ENCODE measurements around the gene CDK15. TPM values are rescaled to one million over a fixed set of nuclear protein-coding genes. Genes with fewer than 3 reads are reported as not detected.
"Not testable (repeated sequence)": the region's sequence is repeated elsewhere in the genome, so short reads cannot be mapped to it uniquely, and the experiment has no call there.

CDK15 gene
- total RNA-seq, 1 experiment from 2014 or later, result 0.27 TPM

DNA sequence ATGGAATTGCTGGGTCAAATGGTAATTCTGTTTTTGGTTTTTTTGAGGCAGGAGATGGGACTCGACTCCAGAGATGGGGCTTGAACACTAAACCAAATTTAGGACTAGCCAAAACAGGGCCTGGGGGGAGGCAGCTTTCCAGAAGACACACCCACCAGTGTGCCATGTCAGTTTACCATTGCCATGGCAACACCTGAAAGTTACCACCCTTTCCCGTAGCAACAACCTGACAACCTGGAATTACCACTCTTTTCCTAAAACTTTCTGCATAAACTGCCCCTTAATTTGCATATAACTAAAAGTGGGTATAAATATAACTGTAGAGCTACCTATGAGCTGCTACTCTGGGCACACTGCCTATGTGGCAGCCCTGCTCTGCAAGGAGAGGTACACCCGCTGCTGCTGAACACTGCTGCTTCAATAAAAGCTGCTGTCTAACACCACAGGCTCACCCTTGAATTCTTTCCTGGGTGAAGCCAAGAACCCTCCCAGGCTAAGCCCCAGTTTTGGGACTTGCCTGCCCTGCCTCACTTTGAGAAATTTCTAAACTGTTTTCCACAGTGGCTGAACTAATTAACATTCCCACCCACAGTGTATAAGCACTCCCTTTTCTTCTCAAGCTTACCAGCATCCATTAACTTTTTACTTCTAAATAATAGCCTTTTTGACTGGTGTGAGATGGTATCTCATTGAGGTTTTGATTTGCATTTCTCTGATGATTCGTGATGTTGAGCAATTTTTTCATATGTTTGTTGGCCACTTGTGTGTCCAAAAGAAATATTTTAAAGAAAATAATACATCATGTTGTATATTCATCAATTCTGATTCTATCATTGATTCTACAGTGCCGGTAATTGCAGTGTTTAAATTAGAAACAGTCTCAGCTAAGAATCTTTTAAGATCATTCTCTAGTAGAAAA is 10.6 kb downstream of the CDK15 start:
- no peak for DNase-seq (ENCODE audit: low read depth)
- in situ Hi-C loops (cut with HindIII; ENCODE audit: low pct_unique_long_range_greater_than_20kb, low sequenced_read_pairs), result no loop called here

DNA sequence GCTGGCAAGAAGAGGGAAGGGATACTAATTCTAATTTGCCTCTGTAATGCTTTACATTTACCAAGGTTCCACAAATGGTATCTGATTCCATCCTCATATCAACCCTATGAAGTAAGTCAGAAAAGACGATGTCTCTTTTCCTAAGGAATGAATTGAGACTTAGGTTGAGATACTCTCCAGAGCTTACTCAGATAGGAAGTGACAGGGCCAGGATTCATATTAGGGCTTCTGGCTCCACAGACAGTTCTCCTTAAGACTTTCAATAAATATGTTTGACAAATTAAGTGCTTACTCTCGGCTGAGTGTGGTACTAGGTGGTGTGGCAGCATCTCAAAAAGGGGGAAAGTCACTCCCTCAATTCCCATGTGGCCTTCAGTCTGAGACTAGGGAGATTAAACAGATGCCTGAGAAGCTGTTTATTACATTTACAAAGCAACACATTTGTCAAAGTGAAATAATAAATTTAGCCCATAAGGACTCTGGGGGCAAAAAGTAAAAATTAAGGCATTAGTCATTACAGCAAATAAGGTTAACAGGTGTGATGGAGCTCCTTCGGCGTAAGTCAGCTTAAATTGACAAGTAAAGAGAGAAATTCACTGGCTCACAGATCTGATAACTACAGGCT is 14.2 kb downstream of the CDK15 start:
- in situ Hi-C loops (cut with HindIII; ENCODE audit: low pct_unique_long_range_greater_than_20kb, low sequenced_read_pairs), result no loop called here

DNA sequence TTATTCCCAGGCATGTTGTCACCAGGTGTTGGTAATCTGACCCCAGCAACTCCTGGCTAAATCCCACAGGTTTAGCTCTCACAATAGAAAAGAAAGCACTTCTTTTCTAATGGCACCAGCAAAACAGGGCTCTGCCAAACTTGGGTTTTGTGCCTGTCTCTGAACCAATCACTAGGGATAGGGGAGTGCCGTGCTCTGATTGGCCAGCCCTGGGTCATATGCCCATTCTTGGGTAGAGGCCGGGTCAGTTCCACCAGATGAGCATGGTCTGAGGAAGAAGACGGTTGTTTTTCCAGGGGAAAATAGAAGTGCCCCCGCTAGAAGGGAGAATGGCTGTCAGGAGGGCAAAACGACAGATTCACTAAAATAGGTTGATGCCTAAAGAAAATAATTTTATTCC is 14.7 kb downstream of the CDK15 start:
- DNase-seq (ENCODE audit: low read depth), result no peak
- in situ Hi-C loops (cut with HindIII; ENCODE audit: low pct_unique_long_range_greater_than_20kb, low sequenced_read_pairs), result no loop called here

More for the DNA sequence above, 14.2 kb downstream of the CDK15 start:
- DNase-seq (ENCODE audit: low read depth), result no peak

DNA sequence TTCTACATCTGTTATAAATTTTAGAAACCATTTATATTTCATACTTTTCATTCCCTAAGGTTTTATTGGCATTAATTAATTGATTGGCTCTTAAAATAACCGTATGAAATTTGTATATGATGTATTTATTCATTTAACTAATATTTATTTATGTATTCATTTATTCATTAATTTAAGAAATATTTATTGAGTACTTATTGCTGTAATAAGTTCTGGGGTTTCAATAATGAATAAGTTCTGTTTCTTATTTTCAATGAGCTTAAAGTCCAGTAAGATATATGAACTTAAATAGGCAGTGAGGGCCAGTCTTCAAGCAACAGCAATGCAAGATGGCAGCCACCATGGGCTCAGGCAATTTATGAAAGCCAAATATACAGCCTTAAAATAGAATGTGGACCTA is 17.9 kb downstream of the CDK15 start:
- in situ Hi-C loops (cut with HindIII; ENCODE audit: low pct_unique_long_range_greater_than_20kb, low sequenced_read_pairs), result no loop called here

DNA sequence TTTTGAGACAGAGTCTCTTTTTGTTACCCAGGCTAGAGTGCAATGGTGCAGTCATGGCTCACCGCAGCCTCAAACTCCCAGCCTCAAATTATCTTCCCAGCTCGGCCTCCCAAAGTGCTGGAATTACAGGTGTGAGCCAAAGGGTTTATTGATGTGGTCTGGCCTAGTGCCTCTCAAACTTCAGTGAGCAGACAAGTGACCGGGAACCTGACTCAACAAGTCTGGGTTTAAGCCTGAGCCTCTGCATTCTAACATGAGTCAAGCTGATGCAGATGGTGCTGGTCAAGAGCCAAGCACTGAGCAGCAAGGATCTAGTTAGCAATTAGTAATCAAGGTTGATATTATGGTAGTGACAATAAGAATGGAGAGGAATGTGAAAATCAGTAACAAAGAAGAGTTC is 21.3 kb downstream of the CDK15 start:
- in situ Hi-C loops (cut with HindIII; ENCODE audit: low pct_unique_long_range_greater_than_20kb, low sequenced_read_pairs), result no loop called here
- DNase-seq (ENCODE audit: low read depth), result no peak

More for the DNA sequence above, 17.9 kb downstream of the CDK15 start:
- no peak for DNase-seq (ENCODE audit: low read depth)

DNA sequence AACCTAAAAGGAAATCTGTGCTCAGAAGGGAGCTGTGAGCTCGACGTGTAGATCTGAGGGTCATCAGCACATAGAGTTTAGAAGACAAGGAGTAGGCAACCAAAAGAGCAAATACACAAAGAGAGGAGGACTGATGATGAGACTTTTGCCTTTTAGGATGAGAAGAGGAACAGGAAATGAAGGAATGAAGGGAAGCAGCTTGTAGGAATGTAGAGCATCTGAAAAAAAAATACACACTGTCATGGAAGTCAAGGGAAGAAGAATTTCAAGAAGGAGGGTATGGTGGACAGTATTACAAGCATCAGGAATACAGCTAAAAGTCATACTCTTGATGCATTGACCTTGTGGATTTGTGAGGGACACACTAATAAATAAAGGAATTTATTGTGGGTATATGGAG is 21.9 kb downstream of the CDK15 start:
- DNase-seq (ENCODE audit: low read depth), result no peak
- in situ Hi-C loops (cut with HindIII; ENCODE audit: low pct_unique_long_range_greater_than_20kb, low sequenced_read_pairs), result no loop called here

DNA sequence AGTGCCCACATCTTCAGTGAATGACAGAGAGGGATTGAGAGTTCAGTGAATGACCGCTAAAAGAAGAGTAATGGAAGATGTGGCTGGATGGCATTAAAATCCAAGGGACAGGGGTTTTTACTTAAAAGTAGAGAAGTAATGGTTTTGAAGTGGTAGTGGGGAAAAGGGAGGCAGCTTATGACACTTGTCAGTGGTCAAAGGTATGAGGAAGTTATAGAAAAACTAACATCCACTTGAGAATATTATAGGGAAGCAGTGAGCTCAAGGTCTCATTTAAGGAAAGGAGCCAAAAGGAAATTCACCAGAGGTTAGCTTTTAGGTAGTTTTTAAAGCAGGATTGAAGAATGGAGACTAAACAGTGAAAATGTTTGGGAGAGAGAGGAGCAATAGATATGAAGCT is 24.3 kb downstream of the CDK15 start:
- no peak for DNase-seq (ENCODE audit: low read depth)
- in situ Hi-C loops (cut with HindIII; ENCODE audit: low pct_unique_long_range_greater_than_20kb, low sequenced_read_pairs), result no loop called here

DNA sequence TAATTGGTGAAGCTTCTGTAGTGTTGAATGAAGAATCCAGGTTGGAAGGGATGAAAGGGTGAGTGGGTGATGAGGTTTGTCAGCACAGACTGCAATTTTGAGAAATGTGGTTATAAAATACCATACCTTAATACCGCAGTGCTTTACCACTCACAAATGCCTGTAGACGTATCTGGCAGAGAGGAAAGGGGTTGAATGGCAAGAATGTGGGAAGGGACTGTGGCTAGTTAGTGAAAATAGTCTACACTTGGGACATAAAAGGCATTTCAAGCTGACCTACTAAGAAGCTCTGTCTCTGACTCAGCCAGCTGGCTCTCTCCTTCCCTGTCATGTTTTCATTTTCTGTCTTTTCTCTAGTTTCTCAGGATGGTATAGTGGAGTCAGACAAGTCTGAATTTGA is 25.1 kb downstream of the CDK15 start:
- in situ Hi-C loops (cut with HindIII; ENCODE audit: low pct_unique_long_range_greater_than_20kb, low sequenced_read_pairs), result no loop called here
- DNase-seq (ENCODE audit: low read depth), result no peak

DNA sequence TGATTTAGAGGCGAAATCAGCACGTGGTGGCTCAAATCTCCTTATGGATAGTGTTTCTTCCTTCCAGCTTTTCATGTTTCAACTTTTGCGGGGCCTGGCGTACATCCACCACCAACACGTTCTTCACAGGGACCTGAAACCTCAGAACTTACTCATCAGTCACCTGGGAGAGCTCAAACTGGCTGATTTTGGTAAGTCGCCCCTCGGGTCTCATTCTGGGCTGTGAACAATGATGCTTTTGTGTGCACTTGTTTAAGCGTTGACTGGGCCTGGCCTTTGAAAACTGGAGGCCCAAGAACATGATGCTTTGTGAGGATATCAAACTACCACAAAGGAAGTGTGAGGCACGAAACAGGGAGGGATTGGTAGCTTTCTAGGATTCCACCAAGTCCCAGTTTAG is 27.4 kb downstream of the CDK15 start:
- in situ Hi-C loops (cut with HindIII; ENCODE audit: low pct_unique_long_range_greater_than_20kb, low sequenced_read_pairs), result no loop called here
- no peak for DNase-seq (ENCODE audit: low read depth)

DNA sequence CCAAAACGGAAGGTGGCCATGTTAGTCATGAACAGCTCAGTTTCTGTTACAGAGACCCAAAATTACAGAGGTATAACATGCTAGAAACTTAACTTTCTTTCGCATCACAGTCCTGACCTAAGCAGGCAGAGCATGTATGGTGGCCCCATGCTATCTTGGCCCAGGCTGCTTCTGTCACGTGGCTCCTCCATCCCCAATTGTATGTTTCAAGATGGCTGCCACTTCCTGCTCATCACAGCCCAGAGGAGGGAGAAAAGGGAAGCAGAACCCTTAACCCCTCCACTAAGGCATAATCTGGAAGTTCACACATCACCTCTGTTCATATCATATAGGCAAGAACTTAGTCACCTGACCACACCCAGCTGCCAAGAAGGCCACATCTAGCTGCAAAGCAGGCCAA is 28.7 kb downstream of the CDK15 start:
- in situ Hi-C loops (cut with HindIII; ENCODE audit: low pct_unique_long_range_greater_than_20kb, low sequenced_read_pairs), result no loop called here
- no peak for DNase-seq (ENCODE audit: low read depth)

DNA sequence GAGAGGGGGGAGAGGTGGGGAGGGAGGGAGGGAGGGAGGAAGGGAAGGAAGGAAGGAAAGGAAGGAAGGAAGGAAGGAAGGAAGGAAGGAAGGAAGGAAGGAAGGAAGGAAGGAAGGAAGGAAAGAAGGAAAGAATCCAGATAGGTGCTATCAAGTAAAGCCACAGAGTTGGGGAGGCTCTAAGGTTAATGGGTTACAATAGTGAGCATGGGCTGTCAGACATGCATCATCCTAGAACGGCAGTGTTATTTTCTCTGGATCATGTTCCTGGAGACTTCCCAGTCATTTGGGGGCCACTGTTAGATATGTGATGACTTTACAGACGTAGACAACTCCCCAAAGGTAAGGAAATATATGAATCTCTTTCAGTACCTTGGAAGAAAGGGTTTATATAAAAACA is 31.1 kb downstream of the CDK15 start:
- DNase-seq (ENCODE audit: low read depth), result no peak
- in situ Hi-C loops (cut with HindIII; ENCODE audit: low pct_unique_long_range_greater_than_20kb, low sequenced_read_pairs), result no loop called here

DNA sequence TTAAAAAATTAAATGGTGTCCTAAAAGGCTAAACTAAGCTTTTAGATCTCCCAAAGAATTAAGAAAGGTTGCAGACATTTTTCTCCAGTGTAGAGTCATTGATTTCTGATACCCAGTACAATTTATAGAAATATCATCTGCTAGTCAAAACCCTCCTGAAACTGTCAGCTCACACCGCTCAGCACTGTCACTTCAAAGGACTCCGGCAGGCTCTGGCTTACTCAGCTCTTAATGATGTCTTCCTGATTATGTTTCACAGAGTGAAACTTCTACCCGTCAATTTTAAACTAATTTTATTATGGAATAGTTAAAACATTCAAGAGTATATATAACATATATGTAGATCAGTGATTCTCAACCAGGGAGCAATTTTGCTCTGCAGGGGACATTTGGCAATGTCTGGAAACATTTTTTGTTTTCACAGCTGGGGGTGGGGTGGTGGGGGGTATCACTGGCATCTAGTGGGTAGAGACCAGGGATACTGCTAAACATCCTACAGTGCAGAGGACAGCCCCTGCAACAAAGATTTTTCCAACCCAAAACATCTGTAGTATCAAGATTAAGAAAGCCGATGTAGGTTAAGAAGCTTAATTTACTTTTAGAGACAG is 31.6 kb downstream of the CDK15 start:
- in situ Hi-C loops (cut with HindIII; ENCODE audit: low pct_unique_long_range_greater_than_20kb, low sequenced_read_pairs), result no loop called here
- no peak for DNase-seq (ENCODE audit: low read depth)

DNA sequence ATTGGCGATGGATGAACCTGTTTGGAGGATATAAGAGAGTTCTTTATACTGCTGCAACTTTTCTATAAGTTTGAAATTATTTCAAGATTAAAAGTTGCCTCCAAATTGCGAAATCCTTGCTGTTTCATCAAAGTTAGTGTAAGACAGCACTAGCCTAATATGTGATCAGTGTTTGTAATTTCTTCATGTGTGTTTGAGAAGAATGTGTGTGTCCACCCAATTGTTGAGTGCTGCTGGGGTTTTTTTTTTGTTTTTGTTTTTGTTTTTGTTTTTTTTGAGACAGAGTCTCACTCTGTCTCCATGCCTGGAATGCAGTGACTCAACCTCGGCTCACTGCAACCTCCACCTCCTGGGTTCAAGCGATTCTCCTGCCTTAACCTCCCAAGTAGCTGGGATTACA is 33.4 kb downstream of the CDK15 start:
- DNase-seq (ENCODE audit: low read depth), result no peak
- in situ Hi-C loops (cut with HindIII; ENCODE audit: low pct_unique_long_range_greater_than_20kb, low sequenced_read_pairs), result no loop called here

DNA sequence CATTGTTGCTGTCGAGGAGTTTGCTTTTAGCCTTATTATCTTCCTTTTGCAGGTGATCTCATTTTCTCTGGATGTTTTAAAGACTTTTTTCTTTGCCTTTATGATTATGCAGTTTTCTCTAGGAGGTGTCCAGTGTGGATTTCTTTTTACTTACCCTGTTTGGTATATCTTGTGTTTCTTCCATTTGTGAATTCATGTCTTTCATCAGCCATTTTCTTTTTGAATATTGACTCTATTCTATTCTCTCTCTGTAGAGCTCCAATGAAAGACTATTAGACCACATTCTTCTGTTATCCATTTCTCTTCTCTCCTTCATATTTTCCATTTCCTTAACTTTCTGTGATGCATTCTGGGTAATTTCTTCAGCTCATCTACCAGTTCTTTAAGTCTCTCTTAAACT is 34.4 kb downstream of the CDK15 start:
- in situ Hi-C loops (cut with HindIII; ENCODE audit: low pct_unique_long_range_greater_than_20kb, low sequenced_read_pairs), result no loop called here
- DNase-seq (ENCODE audit: low read depth), result no peak

DNA sequence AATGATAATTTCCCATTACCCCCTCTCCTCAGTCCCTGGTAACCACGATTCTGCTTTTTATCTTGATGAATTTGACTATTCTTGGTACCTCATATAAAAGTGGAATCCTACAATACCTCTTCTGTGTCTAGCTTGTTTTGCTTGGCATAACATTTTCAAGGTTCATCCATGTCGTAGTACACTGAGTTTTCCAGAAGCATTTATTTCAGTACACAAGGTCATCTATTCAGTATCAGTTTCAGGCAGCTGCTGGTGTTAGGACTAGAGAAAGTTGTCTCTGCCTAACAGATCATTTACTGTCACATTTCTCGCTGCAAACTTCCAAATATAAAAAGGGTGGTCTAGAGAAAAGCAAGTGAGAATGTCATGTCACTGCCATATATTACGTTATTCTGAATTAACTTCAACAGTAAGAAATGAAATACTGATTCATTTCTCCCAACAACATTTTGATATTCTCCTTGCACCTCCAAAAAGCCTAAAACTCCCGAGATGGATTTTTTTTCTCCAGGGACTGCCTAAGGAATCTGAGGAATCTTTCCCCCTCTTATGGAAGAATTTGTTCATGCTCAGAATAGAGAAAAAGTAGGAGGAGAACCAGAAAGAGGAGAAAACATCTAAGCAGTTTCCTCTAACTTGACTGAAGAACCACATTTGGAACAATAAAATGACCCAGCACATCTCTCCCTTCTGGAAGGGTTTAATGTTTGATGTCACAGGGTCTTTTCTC is 36.0 kb downstream of the CDK15 start:
- no peak for DNase-seq (ENCODE audit: low read depth)
- in situ Hi-C loops (cut with HindIII; ENCODE audit: low pct_unique_long_range_greater_than_20kb, low sequenced_read_pairs), result no loop called here

DNA sequence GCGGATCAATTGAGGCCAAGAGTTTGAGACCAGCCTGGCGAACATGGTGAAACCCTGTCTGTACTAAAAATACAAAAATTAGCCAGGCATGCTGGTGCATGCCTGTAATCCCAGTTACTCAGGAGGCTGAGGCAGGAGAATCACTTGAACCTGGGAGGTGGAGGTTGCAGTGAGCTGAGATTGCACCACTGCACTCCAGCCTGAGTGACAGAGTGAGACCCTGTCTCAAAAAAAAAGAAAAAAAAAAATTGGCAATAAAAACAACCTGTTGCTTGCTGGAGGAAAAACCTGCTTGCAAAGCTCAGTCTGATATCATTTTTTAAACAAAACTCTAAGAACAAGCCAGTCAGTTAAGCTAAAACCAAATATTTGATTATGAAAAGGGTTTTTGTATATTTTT is 38.6 kb downstream of the CDK15 start:
- in situ Hi-C loops (cut with HindIII; ENCODE audit: low pct_unique_long_range_greater_than_20kb, low sequenced_read_pairs), result not testable (repeated sequence)

DNA sequence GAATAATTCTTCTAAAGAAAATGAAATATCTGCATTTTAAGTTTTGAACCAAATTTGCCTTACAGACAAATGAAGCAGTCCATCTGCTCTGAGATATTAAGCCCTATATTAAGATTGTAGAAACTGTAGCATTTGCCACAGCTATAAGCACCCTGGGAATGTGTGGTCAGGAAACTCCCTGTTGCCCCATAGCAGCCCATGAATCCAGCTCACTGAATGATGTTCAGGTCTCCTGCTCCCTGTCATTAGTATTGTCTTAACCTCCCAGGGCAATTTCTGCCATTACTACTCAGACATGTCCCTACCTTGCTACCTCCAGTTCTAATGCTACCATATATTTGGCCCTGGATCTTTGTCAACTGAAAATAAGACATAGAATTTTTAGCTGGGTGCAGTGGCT is 41.1 kb downstream of the CDK15 start:
- no peak for DNase-seq (ENCODE audit: low read depth)

More for the DNA sequence above, 38.6 kb downstream of the CDK15 start:
- DNase-seq (ENCODE audit: low read depth), result not testable (repeated sequence)

DNA sequence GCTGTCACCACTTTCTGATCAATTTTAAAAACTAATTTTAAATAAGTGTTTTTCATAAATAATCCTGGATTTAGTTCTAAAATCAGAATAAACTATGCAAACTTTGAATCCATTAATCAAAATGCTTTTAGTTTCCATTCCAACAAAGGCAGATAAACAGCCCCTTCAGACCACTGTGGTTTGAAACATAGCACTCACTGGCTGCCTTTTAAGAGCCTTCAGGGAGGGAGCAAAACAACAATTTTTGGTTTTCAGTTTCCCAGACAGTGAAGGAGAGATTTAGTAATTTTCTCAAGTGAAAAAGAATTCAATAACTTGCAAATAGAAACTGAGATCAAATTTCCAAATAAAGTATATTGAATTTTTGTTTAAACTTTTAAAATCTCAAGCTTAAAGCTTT is 46.1 kb downstream of the CDK15 start:
- DNase-seq (ENCODE audit: low read depth), result no peak
- in situ Hi-C loops (cut with HindIII; ENCODE audit: low pct_unique_long_range_greater_than_20kb, low sequenced_read_pairs), result no loop called here

More for the DNA sequence above, 41.1 kb downstream of the CDK15 start:
- in situ Hi-C loops (cut with HindIII; ENCODE audit: low pct_unique_long_range_greater_than_20kb, low sequenced_read_pairs), result no loop called here
